ENCODE data around the gene COX7A2.

COX7A2 gene

DNA sequence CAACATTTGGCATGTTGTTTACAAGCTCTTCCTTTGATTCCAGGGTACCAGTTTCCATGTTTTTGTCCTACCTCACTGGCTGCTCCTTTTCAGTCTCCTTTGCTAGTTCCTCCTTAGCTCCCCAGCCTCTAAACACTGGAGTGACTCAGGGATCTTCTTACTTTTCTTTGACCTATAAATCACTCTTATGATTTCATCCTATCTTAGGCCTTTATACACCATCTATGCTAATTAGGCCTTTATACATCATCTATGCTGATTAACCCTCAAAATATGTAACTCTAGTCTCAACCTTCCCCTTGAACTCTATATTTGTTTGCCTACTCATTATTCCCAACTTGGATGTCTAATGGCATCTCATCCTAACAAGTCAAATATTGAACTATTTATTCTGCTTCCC lies 31.5 kb upstream of the COX7A2 start:
- no peak overlapping the region for H3K27ac ChIP-seq
- H3K4me1 ChIP-seq (ENCODE audit: low read depth, poor library complexity, severe bottlenecking): no peaks in the 10 kb centered on the region
- H3K9ac ChIP-seq: no peak overlapping the region
- no peaks in the 10 kb centered on the region for H4K20me1 ChIP-seq (ENCODE audit: insufficient read depth)
- H3K27me3 ChIP-seq (ENCODE audit: insufficient read depth, low read depth): no peaks in the 10 kb centered on the region
- H2AFZ ChIP-seq (ENCODE audit: low read depth): no peak overlapping the region
- H3K4me3 ChIP-seq (IDR thresholded peaks at IDR 0.05; ENCODE audit: insufficient read depth, low read depth, low read length): no peak overlapping the region
- H3K36me3 ChIP-seq (ENCODE audit: insufficient read depth): no peaks in the 10 kb centered on the region
- H3K79me2 ChIP-seq (ENCODE audit: insufficient read depth, low read depth): peaks cover 39% of the 10 kb centered on the region
- H3K4me2 ChIP-seq: no peak overlapping the region
- no peak for TF ChIP-seq CTCF (conservative IDR thresholded peaks at IDR 0.05; ENCODE audit: low read depth, low read length)

GRCh38 chr6:75273009-75273408 lies 29.4 kb upstream of the COX7A2 start:
- TF ChIP-seq CTCF (conservative IDR thresholded peaks at IDR 0.05; ENCODE audit: low read depth, low read length): no peak
- Histone ChIP-seq H4K20me1 (ENCODE audit: insufficient read depth) (no peaks in the 10 kb centered on the region), H3K4me2 (no peak overlapping the region), H3K9ac (no peak overlapping the region), H3K4me3 (IDR thresholded peaks at IDR 0.05; ENCODE audit: insufficient read depth, low read depth, low read length) (no peak overlapping the region), H3K36me3 (ENCODE audit: insufficient read depth) (no peaks in the 10 kb centered on the region), H3K79me2 (ENCODE audit: insufficient read depth, low read depth) (peaks cover 21% of the 10 kb centered on the region), H2AFZ (ENCODE audit: low read depth) (no peak overlapping the region), H3K4me1 (ENCODE audit: low read depth, poor library complexity, severe bottlenecking) (no peaks in the 10 kb centered on the region), H3K27ac (no peak overlapping the region), H3K27me3 (ENCODE audit: insufficient read depth, low read depth) (no peaks in the 10 kb centered on the region)

DNA sequence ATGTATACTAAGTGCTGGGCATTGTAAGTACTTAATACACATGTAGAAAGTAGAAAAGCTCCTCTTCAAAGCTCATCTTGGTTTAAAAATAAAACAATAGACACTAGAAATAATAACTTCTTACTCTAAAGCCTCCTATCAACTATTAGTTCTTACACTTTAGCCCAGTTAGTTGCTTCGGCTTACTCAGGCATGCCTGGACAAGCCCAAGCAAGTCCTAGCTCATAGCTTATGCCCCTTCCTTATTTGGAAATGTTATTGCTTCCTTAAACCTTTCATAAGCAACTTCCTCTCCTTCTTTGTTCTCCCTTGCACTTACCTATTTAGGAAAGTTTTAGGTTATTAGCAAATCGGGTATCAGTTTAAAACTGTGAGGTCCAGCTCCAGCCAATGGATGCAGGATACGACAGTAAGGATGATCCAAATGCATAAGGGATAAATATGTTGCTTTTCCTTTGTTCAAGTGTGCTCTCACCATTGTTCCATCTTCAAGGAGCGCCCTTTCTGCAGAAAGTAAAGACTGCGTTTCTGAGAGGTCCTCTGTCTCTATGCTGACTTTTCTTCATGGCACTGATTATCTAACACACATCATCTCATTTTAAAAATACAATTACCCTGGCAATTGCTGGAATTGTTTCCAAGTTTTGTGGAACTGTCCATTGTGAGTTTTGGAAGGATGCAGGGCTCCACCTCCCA lies 28.7 kb upstream of the COX7A2 start:
- Histone ChIP-seq H3K36me3 (ENCODE audit: insufficient read depth) (no peaks in the 10 kb centered on the region), H4K20me1 (ENCODE audit: insufficient read depth) (no peaks in the 10 kb centered on the region), H3K79me2 (ENCODE audit: insufficient read depth, low read depth) (peaks cover 21% of the 10 kb centered on the region), H3K4me2 (no peak overlapping the region), H3K4me1 (ENCODE audit: low read depth, poor library complexity, severe bottlenecking) (no peaks in the 10 kb centered on the region), H3K27me3 (ENCODE audit: insufficient read depth, low read depth) (no peaks in the 10 kb centered on the region), H3K27ac (no peak overlapping the region), H2AFZ (ENCODE audit: low read depth) (no peak overlapping the region), H3K4me3 (IDR thresholded peaks at IDR 0.05; ENCODE audit: insufficient read depth, low read depth, low read length) (no peak overlapping the region), H3K9ac (no peak overlapping the region)
- TF ChIP-seq CTCF (conservative IDR thresholded peaks at IDR 0.05; ENCODE audit: low read depth, low read length): no peak

DNA sequence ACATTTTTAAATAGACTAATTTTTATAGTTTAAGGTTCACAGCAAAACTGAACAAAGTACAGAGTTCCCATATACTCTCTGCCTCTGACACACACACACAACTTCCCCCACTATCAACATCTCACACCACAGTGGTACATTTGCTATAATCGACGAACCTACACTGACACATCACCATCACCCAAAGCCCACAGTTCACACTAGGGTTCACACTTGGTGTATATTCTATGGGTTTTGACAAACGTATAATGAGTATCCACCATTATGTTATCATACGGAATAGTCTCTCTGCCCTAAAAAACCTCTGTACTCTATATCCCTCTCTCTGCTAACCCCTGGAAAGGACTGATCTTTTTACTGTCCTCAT lies 25.4 kb upstream of the COX7A2 start:
- Histone ChIP-seq H3K27ac (no peak overlapping the region), H3K36me3 (ENCODE audit: insufficient read depth) (no peaks in the 10 kb centered on the region), H2AFZ (ENCODE audit: low read depth) (no peak overlapping the region), H3K27me3 (ENCODE audit: insufficient read depth, low read depth) (no peaks in the 10 kb centered on the region), H3K4me1 (ENCODE audit: low read depth, poor library complexity, severe bottlenecking) (no peaks in the 10 kb centered on the region), H3K79me2 (ENCODE audit: insufficient read depth, low read depth) (peaks cover 5% of the 10 kb centered on the region; the same call in 1 of the 2 replicates), H3K4me2 (no peak overlapping the region), H4K20me1 (ENCODE audit: insufficient read depth) (no peaks in the 10 kb centered on the region), H3K4me3 (IDR thresholded peaks at IDR 0.05; ENCODE audit: insufficient read depth, low read depth, low read length) (no peak overlapping the region), H3K9ac (no peak overlapping the region)
- no peak for TF ChIP-seq CTCF (conservative IDR thresholded peaks at IDR 0.05; ENCODE audit: low read depth, low read length)

Measured in KMS-11 (cell line).